Endothelial cell of umbilical vein (primary cell): ENCODE data around the gene CACNA2D3. TPM values are rescaled to one million over a fixed set of nuclear protein-coding genes. Genes with fewer than 3 reads are reported as not detected.

Experiments used
- BruUV-seq: library from RNA; stranded (reverse); fragments of 400-500 nt; replicated peaks from 2 replicates; lab custom pipeline; 2021; lab: Mats Ljungman, UMichigan
- CTCF ChIA-PET: fragments of 300-600, 350-600 bp; sonication (Branson Sonifier 250); formaldehyde crosslinking; loops from one replicate; lab custom pipeline; 2021; ENCODE audit warnings: antibody characterized with exemption, inconsistent platforms; lab: Charles Lee
- POLR2A ChIA-PET: fragments of 300-600, 350-600 bp; sonication (Branson Sonifier 250); formaldehyde crosslinking; loops from one replicate; lab custom pipeline; 2021; ENCODE audit warnings: antibody characterized with exemption, inconsistent platforms; lab: Charles Lee
- DNase-seq: peaks from one replicate; pipeline ENCODE4 v3.0.0-alpha.2; 2011; ENCODE audit warnings: low read depth, low spot score
- FAIRE-seq: peaks from 2 replicates; lab custom pipeline; 2011; peaks lifted over from hg19 to GRCh38; lab: Jason Lieb, UNC
- H2AFZ ChIP-seq: 2 replicates; pipeline ENCODE4 v1.6.0; 2012; ENCODE audit warnings: low read depth, low read length, control low read depth, inconsistent platforms
- H3K27ac ChIP-seq: 2 replicates; pipeline ENCODE4 v1.5.1; 2011; ENCODE audit warnings: low read depth, mild to moderate bottlenecking, control low read depth, low read length, moderate library complexity; ENCODE audit not compliant: insufficient read depth
- H3K27me3 ChIP-seq, 2 experiments: 2 replicates each; pipeline versions ENCODE4 v1.6.0 to v1.6.1; 2011; ENCODE audit warnings: low read length in 2 of 2, mixed read lengths in 1 of 2; ENCODE audit not compliant: control insufficient read depth in 2 of 2, insufficient read depth in 2 of 2
- H3K36me3 ChIP-seq, 2 experiments: 2 replicates in 1 of 2; 3 replicates in 1 of 2; pipeline ENCODE4 v1.5.1; 2011; ENCODE audit warnings: low read length in 2 of 2, mild to moderate bottlenecking in 1 of 2, moderate library complexity in 1 of 2; ENCODE audit not compliant: control insufficient read depth in 2 of 2, insufficient read depth in 2 of 2; ENCODE audit errors: extremely low read depth in 1 of 2
- H3K4me1 ChIP-seq: 3 replicates; pipeline ENCODE4 v1.5.1; 2011; ENCODE audit warnings: mild to moderate bottlenecking, low read length; ENCODE audit not compliant: control insufficient read depth, insufficient read depth; ENCODE audit errors: extremely low read depth
- H3K4me2 ChIP-seq: 2 replicates; pipeline ENCODE4 v1.6.1; 2011; ENCODE audit warnings: low read length, control low read depth, mixed read lengths; ENCODE audit not compliant: insufficient read depth
- H3K4me3 ChIP-seq, 3 experiments: fragments of 200-600 bp in 1 of 3; sonication (generic), shearing (Covaris generic) in 1 of 3; replicated peaks in 1 of 3; 2 replicates each; pipeline ENCODE4 v1.5.1; 2011 to 2016; ENCODE audit warnings: control low read depth in 3 of 3, low read length in 3 of 3, mild to moderate bottlenecking in 2 of 3, inconsistent platforms in 1 of 3, low read depth in 1 of 3, moderate library complexity in 1 of 3; ENCODE audit not compliant: insufficient read depth in 1 of 3
- H3K79me2 ChIP-seq: 2 replicates; pipeline ENCODE4 v1.6.0; 2012; ENCODE audit warnings: low read length, inconsistent platforms; ENCODE audit not compliant: control insufficient read depth, insufficient read depth
- H3K9ac ChIP-seq: replicated peaks from 2 replicates; pipeline ENCODE3; 2011; ENCODE audit warnings: low read length, control low read depth; ENCODE audit not compliant: insufficient read depth; ENCODE audit errors: extremely low read depth
- H3K9me1 ChIP-seq: replicated peaks from 3 replicates; pipeline ENCODE4 v1.6.0; 2011; ENCODE audit warnings: mild to moderate bottlenecking, low read length; ENCODE audit not compliant: control insufficient read depth, insufficient read depth; ENCODE audit errors: extremely low read depth
- H3K9me3 ChIP-seq: replicated peaks from 2 replicates; pipeline ENCODE4 v1.5.1; 2012; ENCODE audit warnings: low read length, inconsistent platforms; ENCODE audit not compliant: control insufficient read depth, insufficient read depth
- H4K20me1 ChIP-seq: replicated peaks from 2 replicates; pipeline ENCODE3; 2011; ENCODE audit warnings: mild to moderate bottlenecking, low read length; ENCODE audit not compliant: control insufficient read depth, insufficient read depth; ENCODE audit errors: extremely low read depth
- EZH2 ChIP-seq: IDR thresholded peaks from 2 replicates; pipeline ENCODE4 v1.6.1; 2012; ENCODE audit warnings: borderline replicate concordance, low read depth, mild to moderate bottlenecking, moderate library complexity, low read length, inconsistent platforms; ENCODE audit not compliant: severe bottlenecking
- FOS ChIP-seq: IDR thresholded peaks from 2 replicates; pipeline ENCODE4 v1.6.1; 2011; ENCODE audit warnings: mild to moderate bottlenecking, low read length, moderate library complexity, borderline replicate concordance; ENCODE audit not compliant: insufficient read depth
- GATA2 ChIP-seq: IDR thresholded peaks from 2 replicates; pipeline ENCODE4 v1.7.0; 2011; ENCODE audit warnings: low read depth, mild to moderate bottlenecking, moderate library complexity, mixed read lengths, low read length; ENCODE audit not compliant: insufficient read length, insufficient read depth
- JUN ChIP-seq: IDR thresholded peaks from 2 replicates; pipeline ENCODE4 v1.6.1; 2011; ENCODE audit warnings: borderline replicate concordance, low read depth; ENCODE audit not compliant: insufficient read length, insufficient read depth
- MAX ChIP-seq: IDR thresholded peaks from 2 replicates; pipeline ENCODE4 v1.6.1; 2011; ENCODE audit not compliant: insufficient read depth, insufficient read length
- MYC ChIP-seq: IDR thresholded peaks from one replicate; pipeline ENCODE4 v1.6.1; 2011; ENCODE audit warnings: mild to moderate bottlenecking, low read depth, low read length
- POLR2A ChIP-seq: IDR thresholded peaks from 2 replicates; pipeline ENCODE4 v1.6.1; 2012; ENCODE audit warnings: low read depth, mild to moderate bottlenecking, control low read depth, low read length
- POLR2AphosphoS5 ChIP-seq: IDR thresholded peaks from 2 replicates; pipeline ENCODE4 v1.6.1; 2012; ENCODE audit warnings: low read depth, mild to moderate bottlenecking, control low read depth, low read length, moderate library complexity; ENCODE audit not compliant: insufficient read depth
- dilution Hi-C: fragments of 300-500 bp; cut with MboI; formaldehyde crosslinking; loops from one replicate; pipeline ENCODE4 v1.15.0; 2019; ENCODE audit warnings: low sequenced_read_pairs; ENCODE audit not compliant: extremely low pct_ligation_motif_present
- intact Hi-C: fragments of 100-400 bp; cut with micrococcal nuclease; formaldehyde crosslinking; loops from one replicate; pipeline ENCODE4 v1.10.0; 2022
- polyA plus RNA-seq, 4 experiments: library from polyadenylated mRNA; depleted of rRNA in 3 of 4; stranded (reverse) in 3 of 4; unstranded in 1 of 4; fragments of >200 nt; gene quantifications; 2 replicates each; pipeline versions ENCODE4 v1.2.1 to v1.2.3, GENCODE V29; 2011 to 2012; ENCODE audit warnings: missing spikeins in 1 of 4
- total RNA-seq: library from RNA; stranded (reverse); gene quantifications from 2 replicates; pipeline ENCODE4 v1.2.3, GENCODE V29; 2021
- TF ChIP-seq, protein P1 (sequence below), 2 donors: IDR thresholded peaks; 1 replicate in 1 of 2; 2 replicates in 1 of 2; pipeline ENCODE4 v1.5.1; 2011; ENCODE audit warnings: low read length in 2 of 2, mild to moderate bottlenecking in 2 of 2, moderate library complexity in 2 of 2, control low read depth in 1 of 2, inconsistent platforms in 1 of 2, low read depth in 1 of 2; ENCODE audit not compliant: insufficient read depth in 1 of 2; ENCODE audit errors: extremely low read depth in 1 of 2

The CACNA2D3 gene
- total and polyA plus RNA-seq, 2 donors (not counting 3 experiments of a cell fraction or from before 2014, with no cell fraction given), result not detected

DNA sequence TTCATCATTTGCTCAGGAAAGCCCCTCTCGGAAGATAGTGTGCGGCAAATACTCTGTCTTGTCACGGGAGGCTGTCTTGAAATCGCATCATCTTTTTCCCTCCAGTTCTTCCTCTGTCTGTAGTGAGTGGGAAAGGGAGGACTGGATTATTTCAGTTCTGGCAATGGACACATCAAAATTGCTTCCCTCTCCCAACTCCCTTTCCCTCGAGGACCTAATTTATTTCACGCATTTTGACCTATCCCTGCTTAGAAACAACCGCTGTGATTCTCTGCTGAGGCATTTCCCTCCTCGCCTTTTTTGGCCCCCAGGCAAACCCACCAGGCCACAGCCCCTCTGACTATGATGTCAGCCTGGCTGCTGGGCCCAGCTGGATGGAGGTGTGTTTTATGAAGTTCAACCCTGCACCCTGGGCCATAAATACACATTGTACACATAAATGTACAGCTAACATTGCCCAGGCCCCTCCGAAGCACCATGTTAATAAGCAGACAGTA, 944.2 kb downstream of the CACNA2D3 start:
- Histone ChIP-seq H3K9me3 (peaks cover 4% of the 10 kb centered on the region), H3K27ac (no peak overlapping the region), H3K79me2 (no peaks in the 10 kb centered on the region), H3K9me1 (no peaks in the 10 kb centered on the region), H3K36me3 (no peaks in the 10 kb centered on the region), H3K27me3 (no peaks in the 10 kb centered on the region), H2AFZ (no peak overlapping the region), H3K4me1 (no peaks in the 10 kb centered on the region), H3K4me3 (no peak overlapping the region), H3K9ac (no peak overlapping the region), H3K4me2 (no peak overlapping the region), H4K20me1 (no peaks in the 10 kb centered on the region)
- no peak for FAIRE-seq
- ChIA-PET POLR2A (no interaction called here), CTCF (no interaction called here)
- DNase-seq, result no peak
- BruUV-seq, result no TSS peak
- dilution Hi-C loops (no loop called here), intact Hi-C loops (no loop called here)
- TF ChIP-seq FOS (no peak), MYC (no peak), JUN (no peak), EZH2 (no peak), GATA2 (no peak), POLR2AphosphoS5 (no peak), MAX (no peak), POLR2A (no peak)
- TF ChIP-seq, protein P1, sequence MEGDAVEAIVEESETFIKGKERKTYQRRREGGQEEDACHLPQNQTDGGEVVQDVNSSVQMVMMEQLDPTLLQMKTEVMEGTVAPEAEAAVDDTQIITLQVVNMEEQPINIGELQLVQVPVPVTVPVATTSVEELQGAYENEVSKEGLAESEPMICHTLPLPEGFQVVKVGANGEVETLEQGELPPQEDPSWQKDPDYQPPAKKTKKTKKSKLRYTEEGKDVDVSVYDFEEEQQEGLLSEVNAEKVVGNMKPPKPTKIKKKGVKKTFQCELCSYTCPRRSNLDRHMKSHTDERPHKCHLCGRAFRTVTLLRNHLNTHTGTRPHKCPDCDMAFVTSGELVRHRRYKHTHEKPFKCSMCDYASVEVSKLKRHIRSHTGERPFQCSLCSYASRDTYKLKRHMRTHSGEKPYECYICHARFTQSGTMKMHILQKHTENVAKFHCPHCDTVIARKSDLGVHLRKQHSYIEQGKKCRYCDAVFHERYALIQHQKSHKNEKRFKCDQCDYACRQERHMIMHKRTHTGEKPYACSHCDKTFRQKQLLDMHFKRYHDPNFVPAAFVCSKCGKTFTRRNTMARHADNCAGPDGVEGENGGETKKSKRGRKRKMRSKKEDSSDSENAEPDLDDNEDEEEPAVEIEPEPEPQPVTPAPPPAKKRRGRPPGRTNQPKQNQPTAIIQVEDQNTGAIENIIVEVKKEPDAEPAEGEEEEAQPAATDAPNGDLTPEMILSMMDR (IDR thresholded peaks at IDR 0.05; ENCODE audit: extremely low read depth in 1 of 2, insufficient read depth in 1 of 2, low read depth in 1 of 2, low read length in 2 of 2), result no peak
